Measurements from ENCODE around the gene SHISA6.

Gene SHISA6

GRCh38 chr17:11221196-11221595 lies 19.8 kb upstream of the SHISA6 start:
- H3K4me3 ChIP-seq (ENCODE audit: low read depth, low read length): no peak overlapping the region
- TF ChIP-seq CTCF (conservative IDR thresholded peaks at IDR 0.05; ENCODE audit: low read depth, low read length): no peak

DNA sequence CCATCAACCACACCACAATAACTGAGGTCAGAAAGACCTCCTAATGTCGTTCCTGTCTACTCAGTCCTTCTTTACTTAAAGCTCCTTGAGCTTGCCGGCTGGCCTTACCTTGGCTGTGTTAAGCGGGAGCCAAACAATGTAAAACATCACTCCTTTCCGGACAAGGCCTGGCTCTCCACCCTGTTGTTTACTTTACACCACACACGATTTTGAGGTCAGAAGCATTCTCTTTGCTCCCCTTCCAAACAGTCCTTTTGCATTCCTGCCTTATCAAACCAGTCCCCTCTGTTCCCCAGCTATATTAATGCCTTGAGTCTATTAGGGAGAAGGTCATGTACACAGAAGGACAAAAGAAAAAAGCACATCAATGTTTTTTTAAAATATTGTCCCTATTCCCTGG lies 19.3 kb upstream of the SHISA6 start:
- no peak overlapping the region for H3K4me3 ChIP-seq (ENCODE audit: low read depth, low read length)
- no peak for DNase-seq (ENCODE audit: low read depth)
- no peak for TF ChIP-seq CTCF (conservative IDR thresholded peaks at IDR 0.05; ENCODE audit: low read depth, low read length)

More at GRCh38 chr17:11221196-11221595, 19.8 kb upstream of the SHISA6 start:
- no peak for DNase-seq (ENCODE audit: low read depth)

- no peak for DNase-seq (ENCODE audit: low read depth)
- TF ChIP-seq CTCF (conservative IDR thresholded peaks at IDR 0.05; ENCODE audit: low read depth, low read length): no peak
These were observed 2.3 kb upstream of the SHISA6 start for GRCh38 chr17:11238705-11239104.

GRCh38 chr17:11239379-11239970 lies 1.5 kb upstream of the SHISA6 start:
- TF ChIP-seq CTCF (conservative IDR thresholded peaks at IDR 0.05; ENCODE audit: low read depth, low read length): no peak
- no peak for DNase-seq (ENCODE audit: low read depth)
- H3K4me3 ChIP-seq (ENCODE audit: low read depth, low read length): no peak overlapping the region

More at GRCh38 chr17:11238705-11239104, 2.3 kb upstream of the SHISA6 start:
- H3K4me3 ChIP-seq (ENCODE audit: low read depth, low read length): no peak overlapping the region

- no peak for TF ChIP-seq CTCF (conservative IDR thresholded peaks at IDR 0.05; ENCODE audit: low read depth, low read length)
- no peak for DNase-seq (ENCODE audit: low read depth)
- H3K4me3 ChIP-seq (ENCODE audit: low read depth, low read length): no peak overlapping the region
These were observed 772 bp upstream of the SHISA6 start for GRCh38 chr17:11240041-11240840.

DNA sequence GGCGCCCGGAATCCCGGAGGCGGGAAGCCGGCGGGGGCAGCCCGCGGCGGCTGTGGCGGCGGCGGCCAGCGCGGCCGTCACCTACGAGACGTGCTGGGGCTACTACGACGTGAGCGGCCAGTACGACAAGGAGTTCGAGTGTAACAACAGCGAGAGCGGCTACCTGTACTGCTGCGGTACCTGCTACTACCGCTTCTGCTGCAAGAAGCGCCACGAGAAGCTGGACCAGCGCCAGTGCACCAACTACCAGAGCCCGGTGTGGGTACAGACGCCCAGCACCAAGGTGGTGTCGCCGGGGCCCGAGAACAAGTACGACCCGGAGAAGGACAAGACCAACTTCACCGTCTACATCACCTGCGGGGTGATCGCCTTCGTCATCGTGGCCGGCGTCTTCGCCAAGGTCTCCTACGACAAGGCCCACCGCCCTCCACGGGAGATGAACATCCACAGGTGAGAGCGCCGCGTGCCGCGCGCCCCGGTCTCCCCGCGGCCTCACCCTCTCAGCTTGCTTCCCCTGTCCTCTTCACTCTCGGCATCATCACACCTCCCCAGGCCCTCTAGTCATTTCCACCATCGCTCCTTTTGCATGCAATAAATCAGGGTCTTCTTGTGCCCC lies 706 bp downstream of the SHISA6 start:
- DNase-seq (ENCODE audit: low read depth): no peak
- no peak overlapping the region for H3K4me3 ChIP-seq (ENCODE audit: low read depth, low read length)
- TF ChIP-seq CTCF (conservative IDR thresholded peaks at IDR 0.05; ENCODE audit: low read depth, low read length): no peak
